HepG2 (cell line): ENCODE results near the gene PDGFRB. TPM values are rescaled to one million over a fixed set of nuclear protein-coding genes. Genes with fewer than 3 reads are reported as not detected.
A peak's percentile ranks its signal among the peaks of the same experiment; 100 is the strongest.

Experiments used
- JUNB ChIP-seq: sonication (generic); formaldehyde crosslinking; IDR thresholded peaks from 2 replicates; pipeline ENCODE4 v1.8.0; 2022; ENCODE audit warnings: missing genetic modification reagents, mild to moderate bottlenecking, borderline replicate concordance
- KDM6A ChIP-seq: IDR thresholded peaks from 2 replicates; pipeline ENCODE4 v1.6.1; 2016; ENCODE audit warnings: low read depth
- NONO ChIP-seq, 2 experiments: fragments of 450-650 bp in 1 of 2; sonication (generic) in 1 of 2; formaldehyde crosslinking in 1 of 2; IDR thresholded peaks in 1 of 2; conservative IDR thresholded peaks in 1 of 2; 2 replicates each; pipeline versions ENCODE4 v1.6.1 to v1.8.0; 2017 to 2022; ENCODE audit warnings: mild to moderate bottlenecking in 1 of 2, missing genetic modification reagents in 1 of 2, moderate library complexity in 1 of 2
- NR2C2 ChIP-seq: sonication (generic); formaldehyde crosslinking; IDR thresholded peaks from 2 replicates; pipeline ENCODE4 v1.4.0; 2020; ENCODE audit warnings: missing genetic modification reagents, mild to moderate bottlenecking, moderate library complexity, borderline replicate concordance
- SP1 ChIP-seq, 2 experiments: fragments of 450-650 bp in 1 of 2; sonication (generic) in 1 of 2; formaldehyde crosslinking in 1 of 2; IDR thresholded peaks; 2 replicates each; pipeline versions ENCODE4 v1.4.0 to v1.6.1; 2016 to 2020; ENCODE audit warnings: missing genetic modification reagents in 1 of 2
- STAG1 ChIP-seq: sonication (generic); formaldehyde crosslinking; IDR thresholded peaks from 2 replicates; pipeline ENCODE4 v1.4.0; 2020; ENCODE audit warnings: missing genetic modification reagents
- TCF7 ChIP-seq: sonication (generic); IDR thresholded peaks from 2 replicates; pipeline ENCODE4 v1.6.1; 2016; ENCODE audit warnings: antibody characterized with exemption, low read depth
- TRIM24 ChIP-seq: sonication (generic); formaldehyde crosslinking; IDR thresholded peaks from 2 replicates; pipeline ENCODE4 v1.8.0; 2022; ENCODE audit warnings: mild to moderate bottlenecking, missing genetic modification reagents
- ZBTB38 ChIP-seq: sonication (generic); formaldehyde crosslinking; IDR thresholded peaks from 2 replicates; pipeline ENCODE4 v1.5.1; 2020; ENCODE audit warnings: mild to moderate bottlenecking, missing genetic modification reagents
- ZNF33A ChIP-seq: sonication (generic); formaldehyde crosslinking; IDR thresholded peaks from 2 replicates; pipeline ENCODE4 v1.5.1; 2020; ENCODE audit warnings: missing genetic modification reagents, mild to moderate bottlenecking, moderate library complexity, borderline replicate concordance
- ZNF547 ChIP-seq: sonication (generic); formaldehyde crosslinking; IDR thresholded peaks from 2 replicates; pipeline ENCODE4 v1.5.1; 2020; ENCODE audit warnings: mild to moderate bottlenecking, missing genetic modification reagents
- ZNF790 ChIP-seq: sonication (generic); formaldehyde crosslinking; IDR thresholded peaks from 2 replicates; pipeline ENCODE4 v1.8.0; 2022; ENCODE audit warnings: missing genetic modification reagents, mild to moderate bottlenecking, borderline replicate concordance
- polyA plus RNA-seq, 8 experiments: library from polyadenylated mRNA; depleted of rRNA in 3 of 8; stranded (reverse) in 7 of 8; unstranded in 1 of 8; fragments of >200 nt; fragmentation: Illumina TruSeq in 4 of 8; extraction: Trizol in 4 of 8; gene quantifications; 2 replicates each; pipeline versions ENCODE4 v1.2.1 to v1.2.3, GENCODE V29; 2011 to 2016; ENCODE audit warnings: low read depth in 4 of 8, missing spikeins in 1 of 8, mixed read lengths in 1 of 8; ENCODE audit not compliant: insufficient read depth in 1 of 8
- total RNA-seq, 5 experiments: library from RNA; depleted of rRNA; stranded (reverse); fragments of >200 nt; fragmentation: Illumina TruSeq; extraction: Trizol; gene quantifications; 2 replicates each; pipeline ENCODE4 v1.2.3, GENCODE V29; 2016; ENCODE audit warnings: low read depth in 1 of 5
- TF ChIP-seq, protein P1 (sequence below): sonication (generic); formaldehyde crosslinking; IDR thresholded peaks from 2 replicates; pipeline ENCODE4 v1.8.1; 2022; ENCODE audit warnings: low read depth, mild to moderate bottlenecking, missing genetic modification reagents
- TF ChIP-seq, protein P2 (sequence below): sonication (generic); formaldehyde crosslinking; IDR thresholded peaks from 2 replicates; pipeline ENCODE4 v1.4.0; 2020; ENCODE audit warnings: mild to moderate bottlenecking, missing genetic modification reagents, borderline replicate concordance
- TF ChIP-seq, protein P3 (sequence below): sonication (generic); formaldehyde crosslinking; IDR thresholded peaks from 2 replicates; pipeline ENCODE4 v1.9.0; 2022; ENCODE audit warnings: missing genetic modification reagents, mild to moderate bottlenecking, borderline replicate concordance
- TF ChIP-seq, protein P4 (sequence below): IDR thresholded peaks from 2 replicates; pipeline ENCODE4 v1.6.1; 2016; ENCODE audit warnings: low read depth, missing genetic modification reagents, missing compliant biosample characterization

The PDGFRB gene
- total and polyA plus RNA-seq, 2 of the 13 experiments (the other 11 are each of a cell fraction or from before 2014, with no cell fraction given), result 4.0 to 21.0 TPM

DNA sequence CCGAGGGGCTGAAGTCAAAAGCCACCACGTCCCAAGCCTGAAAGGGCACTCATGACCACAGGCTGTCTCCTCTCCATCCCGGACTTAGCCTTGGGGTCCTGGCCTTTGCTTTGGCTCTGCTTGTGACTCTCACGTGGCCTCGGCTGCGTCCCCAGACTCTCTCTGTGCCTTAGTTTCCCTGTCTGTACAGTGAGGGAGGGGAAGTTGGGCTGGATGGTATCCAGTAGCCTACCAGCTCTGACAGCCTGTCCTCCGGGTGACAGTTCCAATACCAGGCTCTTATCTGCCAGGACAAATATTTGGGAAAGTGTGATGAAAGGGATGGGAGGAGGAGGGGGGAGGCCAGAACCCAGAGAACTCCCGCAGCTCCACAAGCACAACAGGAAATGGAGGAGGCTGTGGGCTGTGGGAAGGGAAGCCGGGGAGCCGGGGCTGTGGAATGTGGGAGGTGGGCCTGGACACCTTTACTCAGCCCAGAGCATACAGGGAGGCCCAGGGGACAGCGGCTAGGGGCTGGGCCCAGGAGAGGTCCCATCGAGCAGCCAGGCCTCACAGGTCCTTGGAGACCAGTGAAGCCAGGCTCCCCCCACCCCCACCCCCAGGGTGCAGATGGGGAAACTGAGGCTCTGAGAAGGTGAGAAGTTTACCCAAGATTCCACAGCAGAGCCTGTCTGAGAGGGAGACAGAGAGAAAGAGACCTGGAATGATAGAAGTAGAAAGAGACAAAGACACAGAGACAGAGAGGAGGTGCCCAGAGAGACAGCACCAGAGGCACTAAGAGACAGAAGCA lies 18.3 kb downstream of the PDGFRB start (continued):
- TF ChIP-seq, protein P1, sequence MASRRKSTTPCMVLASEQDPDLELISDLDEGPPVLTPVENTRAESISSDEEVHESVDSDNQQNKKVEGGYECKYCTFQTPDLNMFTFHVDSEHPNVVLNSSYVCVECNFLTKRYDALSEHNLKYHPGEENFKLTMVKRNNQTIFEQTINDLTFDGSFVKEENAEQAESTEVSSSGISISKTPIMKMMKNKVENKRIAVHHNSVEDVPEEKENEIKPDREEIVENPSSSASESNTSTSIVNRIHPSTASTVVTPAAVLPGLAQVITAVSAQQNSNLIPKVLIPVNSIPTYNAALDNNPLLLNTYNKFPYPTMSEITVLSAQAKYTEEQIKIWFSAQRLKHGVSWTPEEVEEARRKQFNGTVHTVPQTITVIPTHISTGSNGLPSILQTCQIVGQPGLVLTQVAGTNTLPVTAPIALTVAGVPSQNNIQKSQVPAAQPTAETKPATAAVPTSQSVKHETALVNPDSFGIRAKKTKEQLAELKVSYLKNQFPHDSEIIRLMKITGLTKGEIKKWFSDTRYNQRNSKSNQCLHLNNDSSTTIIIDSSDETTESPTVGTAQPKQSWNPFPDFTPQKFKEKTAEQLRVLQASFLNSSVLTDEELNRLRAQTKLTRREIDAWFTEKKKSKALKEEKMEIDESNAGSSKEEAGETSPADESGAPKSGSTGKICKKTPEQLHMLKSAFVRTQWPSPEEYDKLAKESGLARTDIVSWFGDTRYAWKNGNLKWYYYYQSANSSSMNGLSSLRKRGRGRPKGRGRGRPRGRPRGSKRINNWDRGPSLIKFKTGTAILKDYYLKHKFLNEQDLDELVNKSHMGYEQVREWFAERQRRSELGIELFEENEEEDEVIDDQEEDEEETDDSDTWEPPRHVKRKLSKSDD (CRISPR knock-in tag), result 0 out of 2 replicates have a peak, but pooled peaks have one; percentile 50
- TF ChIP-seq ZNF790 (CRISPR knock-in tag), result peak; percentile 91
- TF ChIP-seq NR2C2 (CRISPR knock-in tag), result peak; percentile 64; the same call in 1 of the 2 replicates
- peak; percentile 36; the same call in 1 of the 2 replicates for TF ChIP-seq ZNF547 (CRISPR knock-in tag)
- no peak for TF ChIP-seq ZBTB38 (CRISPR knock-in tag)
- TF ChIP-seq KDM6A (CRISPR knock-in tag), result peak; percentile 86
- no peak for TF ChIP-seq NONO (IDR thresholded peaks at IDR 0.05)
- TF ChIP-seq NONO (CRISPR knock-in tag; conservative IDR thresholded peaks at IDR 0.05), result peak; percentile 95
- TF ChIP-seq, protein P2, sequence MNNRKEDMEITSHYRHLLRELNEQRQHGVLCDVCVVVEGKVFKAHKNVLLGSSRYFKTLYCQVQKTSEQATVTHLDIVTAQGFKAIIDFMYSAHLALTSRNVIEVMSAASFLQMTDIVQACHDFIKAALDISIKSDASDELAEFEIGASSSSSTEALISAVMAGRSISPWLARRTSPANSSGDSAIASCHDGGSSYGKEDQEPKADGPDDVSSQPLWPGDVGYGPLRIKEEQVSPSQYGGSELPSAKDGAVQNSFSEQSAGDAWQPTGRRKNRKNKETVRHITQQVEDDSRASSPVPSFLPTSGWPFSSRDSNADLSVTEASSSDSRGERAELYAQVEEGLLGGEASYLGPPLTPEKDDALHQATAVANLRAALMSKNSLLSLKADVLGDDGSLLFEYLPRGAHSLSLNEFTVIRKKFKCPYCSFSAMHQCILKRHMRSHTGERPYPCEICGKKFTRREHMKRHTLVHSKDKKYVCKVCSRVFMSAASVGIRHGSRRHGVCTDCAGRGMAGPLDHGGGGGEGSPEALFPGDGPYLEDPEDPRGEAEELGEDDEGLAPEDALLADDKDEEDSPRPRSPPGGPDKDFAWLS (CRISPR knock-in tag), result no peak
- peak; percentile 95 for TF ChIP-seq TCF7
- TF ChIP-seq ZNF33A (CRISPR knock-in tag), result no peak
- no peak; the same call in 1 of the 2 replicates for TF ChIP-seq JUNB
- TF ChIP-seq, protein P3, sequence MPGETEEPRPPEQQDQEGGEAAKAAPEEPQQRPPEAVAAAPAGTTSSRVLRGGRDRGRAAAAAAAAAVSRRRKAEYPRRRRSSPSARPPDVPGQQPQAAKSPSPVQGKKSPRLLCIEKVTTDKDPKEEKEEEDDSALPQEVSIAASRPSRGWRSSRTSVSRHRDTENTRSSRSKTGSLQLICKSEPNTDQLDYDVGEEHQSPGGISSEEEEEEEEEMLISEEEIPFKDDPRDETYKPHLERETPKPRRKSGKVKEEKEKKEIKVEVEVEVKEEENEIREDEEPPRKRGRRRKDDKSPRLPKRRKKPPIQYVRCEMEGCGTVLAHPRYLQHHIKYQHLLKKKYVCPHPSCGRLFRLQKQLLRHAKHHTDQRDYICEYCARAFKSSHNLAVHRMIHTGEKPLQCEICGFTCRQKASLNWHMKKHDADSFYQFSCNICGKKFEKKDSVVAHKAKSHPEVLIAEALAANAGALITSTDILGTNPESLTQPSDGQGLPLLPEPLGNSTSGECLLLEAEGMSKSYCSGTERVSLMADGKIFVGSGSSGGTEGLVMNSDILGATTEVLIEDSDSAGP, result no peak; the same call in 1 of the 2 replicates
- TF ChIP-seq STAG1 (CRISPR knock-in tag), result no peak
- TF ChIP-seq SP1 (IDR thresholded peaks at IDR 0.05), result no peak
- TF ChIP-seq SP1 (CRISPR knock-in tag; IDR thresholded peaks at IDR 0.05), result no peak
- TF ChIP-seq TRIM24 (CRISPR knock-in tag), result peak; percentile 69; the same call in 1 of the 2 replicates
- TF ChIP-seq, protein P4, sequence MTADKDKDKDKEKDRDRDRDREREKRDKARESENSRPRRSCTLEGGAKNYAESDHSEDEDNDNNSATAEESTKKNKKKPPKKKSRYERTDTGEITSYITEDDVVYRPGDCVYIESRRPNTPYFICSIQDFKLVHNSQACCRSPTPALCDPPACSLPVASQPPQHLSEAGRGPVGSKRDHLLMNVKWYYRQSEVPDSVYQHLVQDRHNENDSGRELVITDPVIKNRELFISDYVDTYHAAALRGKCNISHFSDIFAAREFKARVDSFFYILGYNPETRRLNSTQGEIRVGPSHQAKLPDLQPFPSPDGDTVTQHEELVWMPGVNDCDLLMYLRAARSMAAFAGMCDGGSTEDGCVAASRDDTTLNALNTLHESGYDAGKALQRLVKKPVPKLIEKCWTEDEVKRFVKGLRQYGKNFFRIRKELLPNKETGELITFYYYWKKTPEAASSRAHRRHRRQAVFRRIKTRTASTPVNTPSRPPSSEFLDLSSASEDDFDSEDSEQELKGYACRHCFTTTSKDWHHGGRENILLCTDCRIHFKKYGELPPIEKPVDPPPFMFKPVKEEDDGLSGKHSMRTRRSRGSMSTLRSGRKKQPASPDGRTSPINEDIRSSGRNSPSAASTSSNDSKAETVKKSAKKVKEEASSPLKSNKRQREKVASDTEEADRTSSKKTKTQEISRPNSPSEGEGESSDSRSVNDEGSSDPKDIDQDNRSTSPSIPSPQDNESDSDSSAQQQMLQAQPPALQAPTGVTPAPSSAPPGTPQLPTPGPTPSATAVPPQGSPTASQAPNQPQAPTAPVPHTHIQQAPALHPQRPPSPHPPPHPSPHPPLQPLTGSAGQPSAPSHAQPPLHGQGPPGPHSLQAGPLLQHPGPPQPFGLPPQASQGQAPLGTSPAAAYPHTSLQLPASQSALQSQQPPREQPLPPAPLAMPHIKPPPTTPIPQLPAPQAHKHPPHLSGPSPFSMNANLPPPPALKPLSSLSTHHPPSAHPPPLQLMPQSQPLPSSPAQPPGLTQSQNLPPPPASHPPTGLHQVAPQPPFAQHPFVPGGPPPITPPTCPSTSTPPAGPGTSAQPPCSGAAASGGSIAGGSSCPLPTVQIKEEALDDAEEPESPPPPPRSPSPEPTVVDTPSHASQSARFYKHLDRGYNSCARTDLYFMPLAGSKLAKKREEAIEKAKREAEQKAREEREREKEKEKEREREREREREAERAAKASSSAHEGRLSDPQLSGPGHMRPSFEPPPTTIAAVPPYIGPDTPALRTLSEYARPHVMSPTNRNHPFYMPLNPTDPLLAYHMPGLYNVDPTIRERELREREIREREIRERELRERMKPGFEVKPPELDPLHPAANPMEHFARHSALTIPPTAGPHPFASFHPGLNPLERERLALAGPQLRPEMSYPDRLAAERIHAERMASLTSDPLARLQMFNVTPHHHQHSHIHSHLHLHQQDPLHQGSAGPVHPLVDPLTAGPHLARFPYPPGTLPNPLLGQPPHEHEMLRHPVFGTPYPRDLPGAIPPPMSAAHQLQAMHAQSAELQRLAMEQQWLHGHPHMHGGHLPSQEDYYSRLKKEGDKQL (CRISPR knock-in tag), result peak; percentile 94
